ENCODE results near the gene HTR5A. TPM values are rescaled to one million over a fixed set of nuclear protein-coding genes. Genes with fewer than 3 reads are reported as not detected.
A peak's percentile ranks its signal among the peaks of the same experiment; 100 is the strongest.

Gene HTR5A
- polyA plus RNA-seq (2013, experiment 1 of 2), result not detected
- polyA plus RNA-seq (2013, experiment 2 of 2), result under 0.01 TPM

DNA sequence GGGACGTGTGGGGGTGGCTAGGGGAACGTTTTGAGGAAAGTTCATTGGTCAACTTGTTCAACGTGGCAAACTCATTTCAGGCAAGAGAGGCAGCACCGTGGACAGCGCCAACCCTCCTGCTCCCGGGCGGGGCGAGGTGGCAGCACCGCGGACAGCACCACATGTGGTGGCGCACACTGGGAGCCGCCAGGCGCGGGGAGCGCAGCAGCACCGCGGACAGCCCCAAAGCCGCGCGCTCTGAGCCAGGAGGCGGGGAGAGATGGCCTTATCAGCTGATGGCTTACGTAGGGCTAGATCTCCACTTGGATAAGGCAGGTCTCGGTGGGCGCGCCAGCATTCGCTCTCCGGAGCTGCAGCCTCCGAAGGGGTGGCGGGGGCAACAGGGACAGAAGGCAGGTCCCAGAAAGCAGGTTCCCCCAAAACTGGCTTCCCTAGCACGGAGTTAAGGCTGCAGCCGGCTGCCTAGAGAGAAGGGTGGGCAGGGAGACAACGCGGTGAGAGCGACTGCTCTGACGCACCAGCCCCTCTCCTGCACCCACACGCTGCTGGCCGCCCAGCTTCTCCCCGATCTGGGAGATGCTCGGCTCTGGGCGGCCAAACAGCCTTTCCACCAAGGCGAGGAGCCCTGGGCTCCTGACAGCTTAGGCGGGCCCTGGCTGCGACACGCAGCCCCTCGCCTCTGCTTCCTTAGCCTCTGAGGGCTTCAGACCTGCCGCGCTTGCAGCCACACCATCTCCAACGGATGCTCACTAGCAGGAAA is at the start of gene HTR5A:
Gene HTR5A, plus strand, starts transcription at position 333 of the 760 bp plus-strand sequence. CDS start 576 bp downstream, outside the sequence.
- H2BK5ac ChIP-seq (ENCODE audit: low read length), result no peak within 1 kb of the TSS
- WGBS (ENCODE audit: extremely low coverage, insufficient coverage, low lambda C conversion rate), result no CpG with 5 or more reads among the region's 48 CpGs
- H2AK5ac ChIP-seq (ENCODE audit: low read length), result no peak within 1 kb of the TSS

GRCh38 chr7:155020996-155021395 is 49.1 kb upstream of the HTR5A start:
- H3K9ac ChIP-seq (ENCODE audit: low read length), result no peak overlapping the region
- no peak overlapping the region for H3K18ac ChIP-seq (ENCODE audit: low read length)
- WGBS (ENCODE audit: extremely low coverage, insufficient coverage, low lambda C conversion rate), result no CpG with 5 or more reads among the region's 5 CpGs
- no peaks in the 10 kb centered on the region for H3K27me3 ChIP-seq (ENCODE audit: insufficient read depth, low read length, poor library complexity)
- no peak overlapping the region for H2BK15ac ChIP-seq (replicated peaks; ENCODE audit: low read depth)
- H3K36me3 ChIP-seq (ENCODE audit: control insufficient read depth, insufficient read depth, low read length), result no peaks in the 10 kb centered on the region
- H4K5ac ChIP-seq (ENCODE audit: low read length), result no peak overlapping the region
- no peak overlapping the region for H4K8ac ChIP-seq (ENCODE audit: low read depth, low read length)
- no peak overlapping the region for H3K27ac ChIP-seq (ENCODE audit: low read depth, low read length)
- H3K4me2 ChIP-seq (ENCODE audit: low read length), result no peak overlapping the region
- no peaks in the 10 kb centered on the region for H3K79me2 ChIP-seq (ENCODE audit: control insufficient read depth, insufficient read depth, low read length)
- H2BK120ac ChIP-seq (ENCODE audit: low read depth, low read length), result no peak overlapping the region
- H3K79me1 ChIP-seq (ENCODE audit: low read length), result no peaks in the 10 kb centered on the region
- H3K4me1 ChIP-seq (ENCODE audit: control insufficient read depth, low read depth, low read length), result no peaks in the 10 kb centered on the region
- H2AK5ac ChIP-seq (ENCODE audit: low read length), result no peak overlapping the region
- H3K4me3 ChIP-seq (ENCODE audit: low read length), result no peak overlapping the region
- no peak overlapping the region for H3K56ac ChIP-seq (ENCODE audit: low read length)
- no peak overlapping the region for H3K23ac ChIP-seq (ENCODE audit: low read length)
- no peak overlapping the region for H3K4ac ChIP-seq (ENCODE audit: low read depth, low read length)
- H2BK5ac ChIP-seq (ENCODE audit: low read length), result no peak overlapping the region
- DNase-seq, result peak; percentile 60

More for the DNA sequence above, at the start of gene HTR5A:
- peaks cover 2% of the 10 kb centered on the region for H3K27me3 ChIP-seq (ENCODE audit: insufficient read depth, low read length, poor library complexity)
- peak within 1 kb of the TSS; percentile 19 for H3K4me2 ChIP-seq (ENCODE audit: low read length)
- no peaks in the 10 kb centered on the region for H3K79me1 ChIP-seq (ENCODE audit: low read length)
- H3K4me1 ChIP-seq (ENCODE audit: control insufficient read depth, low read depth, low read length), result peaks cover 2% of the 10 kb centered on the region
- no peaks in the 10 kb centered on the region for H3K36me3 ChIP-seq (ENCODE audit: control insufficient read depth, insufficient read depth, low read length)
- DNase-seq, result peak; percentile 94
- no peak within 1 kb of the TSS for H4K5ac ChIP-seq (ENCODE audit: low read length)
- no peak within 1 kb of the TSS for H3K9ac ChIP-seq (ENCODE audit: low read length)
- no peaks in the 10 kb centered on the region for H3K79me2 ChIP-seq (ENCODE audit: control insufficient read depth, insufficient read depth, low read length)
- no peak within 1 kb of the TSS for H3K27ac ChIP-seq (ENCODE audit: low read depth, low read length)
- no peak within 1 kb of the TSS for H3K23ac ChIP-seq (ENCODE audit: low read length)
- H2BK120ac ChIP-seq (ENCODE audit: low read depth, low read length), result no peak within 1 kb of the TSS
- no peak within 1 kb of the TSS for H2BK15ac ChIP-seq (replicated peaks; ENCODE audit: low read depth)
- no peak within 1 kb of the TSS for H3K56ac ChIP-seq (ENCODE audit: low read length)
- no peak within 1 kb of the TSS for H3K4me3 ChIP-seq (ENCODE audit: low read length)
- no peak within 1 kb of the TSS for H3K18ac ChIP-seq (ENCODE audit: low read length)
- H3K4ac ChIP-seq (ENCODE audit: low read depth, low read length), result no peak within 1 kb of the TSS
- H4K8ac ChIP-seq (ENCODE audit: low read depth, low read length), result no peak within 1 kb of the TSS

- Histone ChIP-seq H3K4me2 (ENCODE audit: low read length) (no peak overlapping the region), H2AK5ac (ENCODE audit: low read length) (no peak overlapping the region)
- whole genome bisulfite sequencing (ENCODE audit: extremely low coverage, insufficient coverage, low lambda C conversion rate), result no CpG with 5 or more reads among the region's 7 CpGs
Measured at GRCh38 chr7:155021699-155022145, 48.4 kb upstream of the HTR5A start.

DNA sequence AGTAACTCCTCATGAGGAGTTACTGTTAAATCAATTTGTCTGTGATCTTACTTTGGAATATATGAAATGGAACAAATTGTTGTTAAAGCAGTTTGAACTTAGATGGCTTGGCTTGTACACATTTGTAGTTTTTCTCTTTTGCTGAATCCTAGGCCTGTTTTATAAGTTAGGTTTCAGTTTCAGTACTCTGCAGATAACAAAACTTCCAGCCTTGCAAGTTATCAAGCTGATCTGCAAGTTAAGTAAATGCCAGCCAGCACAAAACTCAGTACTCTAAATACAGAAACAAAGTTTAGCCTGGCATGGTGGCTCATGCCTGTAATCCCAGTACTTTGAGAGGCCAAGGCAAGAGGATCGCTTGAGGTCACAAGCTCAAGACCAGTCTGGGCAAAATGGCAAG is 42.2 kb upstream of the HTR5A start:
- Histone ChIP-seq H4K5ac (ENCODE audit: low read length) (no peak overlapping the region), H3K79me1 (ENCODE audit: low read length) (no peaks in the 10 kb centered on the region), H2BK5ac (ENCODE audit: low read length) (no peak overlapping the region), H3K79me2 (ENCODE audit: control insufficient read depth, insufficient read depth, low read length) (no peaks in the 10 kb centered on the region), H3K27me3 (ENCODE audit: insufficient read depth, low read length, poor library complexity) (no peaks in the 10 kb centered on the region), H3K27ac (ENCODE audit: low read depth, low read length) (no peak overlapping the region), H3K23ac (ENCODE audit: low read length) (no peak overlapping the region), H2AK5ac (ENCODE audit: low read length) (no peak overlapping the region), H3K56ac (ENCODE audit: low read length) (no peak overlapping the region), H3K9ac (ENCODE audit: low read length) (no peak overlapping the region), H4K8ac (ENCODE audit: low read depth, low read length) (no peak overlapping the region), H3K18ac (ENCODE audit: low read length) (no peak overlapping the region), H3K4ac (ENCODE audit: low read depth, low read length) (no peak overlapping the region), H2BK15ac (replicated peaks; ENCODE audit: low read depth) (no peak overlapping the region), H3K4me3 (ENCODE audit: low read length) (no peak overlapping the region), H3K36me3 (ENCODE audit: control insufficient read depth, insufficient read depth, low read length) (no peaks in the 10 kb centered on the region), H3K4me2 (ENCODE audit: low read length) (no peak overlapping the region), H3K4me1 (ENCODE audit: control insufficient read depth, low read depth, low read length) (no peaks in the 10 kb centered on the region), H2BK120ac (ENCODE audit: low read depth, low read length) (no peak overlapping the region)
- DNase-seq, result no peak
- WGBS (ENCODE audit: extremely low coverage, insufficient coverage, low lambda C conversion rate), result no CpG with 5 or more reads among the region's 1 CpG

More at GRCh38 chr7:155021699-155022145, 48.4 kb upstream of the HTR5A start:
- no peaks in the 10 kb centered on the region for H3K36me3 ChIP-seq (ENCODE audit: control insufficient read depth, insufficient read depth, low read length)
- H3K4me1 ChIP-seq (ENCODE audit: control insufficient read depth, low read depth, low read length), result no peaks in the 10 kb centered on the region
- H3K79me2 ChIP-seq (ENCODE audit: control insufficient read depth, insufficient read depth, low read length), result no peaks in the 10 kb centered on the region
- H2BK15ac ChIP-seq (replicated peaks; ENCODE audit: low read depth), result no peak overlapping the region
- no peak overlapping the region for H2BK120ac ChIP-seq (ENCODE audit: low read depth, low read length)
- no peak overlapping the region for H4K5ac ChIP-seq (ENCODE audit: low read length)
- no peak overlapping the region for H2BK5ac ChIP-seq (ENCODE audit: low read length)
- no peak overlapping the region for H3K4me3 ChIP-seq (ENCODE audit: low read length)
- no peaks in the 10 kb centered on the region for H3K79me1 ChIP-seq (ENCODE audit: low read length)
- H3K27ac ChIP-seq (ENCODE audit: low read depth, low read length), result no peak overlapping the region
- no peak overlapping the region for H3K23ac ChIP-seq (ENCODE audit: low read length)
- H3K4ac ChIP-seq (ENCODE audit: low read depth, low read length), result no peak overlapping the region
- DNase-seq, result peak; percentile 47
- no peak overlapping the region for H4K8ac ChIP-seq (ENCODE audit: low read depth, low read length)
- H3K18ac ChIP-seq (ENCODE audit: low read length), result no peak overlapping the region
- H3K56ac ChIP-seq (ENCODE audit: low read length), result no peak overlapping the region
- no peaks in the 10 kb centered on the region for H3K27me3 ChIP-seq (ENCODE audit: insufficient read depth, low read length, poor library complexity)
- no peak overlapping the region for H3K9ac ChIP-seq (ENCODE audit: low read length)

- H3K27me3 ChIP-seq (ENCODE audit: insufficient read depth, low read length, poor library complexity), result no peaks in the 10 kb centered on the region
- no peak overlapping the region for H4K8ac ChIP-seq (ENCODE audit: low read depth, low read length)
- no peaks in the 10 kb centered on the region for H3K4me1 ChIP-seq (ENCODE audit: control insufficient read depth, low read depth, low read length)
- H3K4ac ChIP-seq (ENCODE audit: low read depth, low read length), result no peak overlapping the region
- WGBS (ENCODE audit: extremely low coverage, insufficient coverage, low lambda C conversion rate), result no CpG with 5 or more reads among the region's 6 CpGs
- H3K79me1 ChIP-seq (ENCODE audit: low read length), result no peaks in the 10 kb centered on the region
- H3K4me2 ChIP-seq (ENCODE audit: low read length), result no peak overlapping the region
- H2AK5ac ChIP-seq (ENCODE audit: low read length), result no peak overlapping the region
- H3K56ac ChIP-seq (ENCODE audit: low read length), result no peak overlapping the region
- no peak overlapping the region for H3K27ac ChIP-seq (ENCODE audit: low read depth, low read length)
- no peak overlapping the region for H2BK15ac ChIP-seq (replicated peaks; ENCODE audit: low read depth)
- H2BK120ac ChIP-seq (ENCODE audit: low read depth, low read length), result no peak overlapping the region
- no peak overlapping the region for H4K5ac ChIP-seq (ENCODE audit: low read length)
- no peak overlapping the region for H3K23ac ChIP-seq (ENCODE audit: low read length)
- DNase-seq, result no peak
- H3K4me3 ChIP-seq (ENCODE audit: low read length), result no peak overlapping the region
- no peaks in the 10 kb centered on the region for H3K36me3 ChIP-seq (ENCODE audit: control insufficient read depth, insufficient read depth, low read length)
- H2BK5ac ChIP-seq (ENCODE audit: low read length), result no peak overlapping the region
- no peaks in the 10 kb centered on the region for H3K79me2 ChIP-seq (ENCODE audit: control insufficient read depth, insufficient read depth, low read length)
- H3K18ac ChIP-seq (ENCODE audit: low read length), result no peak overlapping the region
- no peak overlapping the region for H3K9ac ChIP-seq (ENCODE audit: low read length)
Measured at GRCh38 chr7:155032978-155033377, 37.1 kb upstream of the HTR5A start.
